ENCODE data around the gene NID1. TPM values are rescaled to one million over a fixed set of nuclear protein-coding genes. Genes with fewer than 3 reads are reported as not detected.

Gene NID1
- polyA plus RNA-seq, 1 donor (not counting 4 experiments of a cell fraction or from before 2014, with no cell fraction given) = 1.8 TPM

- no peak overlapping the region for H3K27ac ChIP-seq (ENCODE audit: control insufficient read depth, insufficient read depth, low read length)
- H3K9ac ChIP-seq (ENCODE audit: control insufficient read depth, extremely low read depth, insufficient read depth, low read length) = no peak overlapping the region
- no peaks in the 10 kb centered on the region for H3K79me2 ChIP-seq (ENCODE audit: control insufficient read depth, insufficient read depth, low read length)
- no peaks in the 10 kb centered on the region for H4K20me1 ChIP-seq (ENCODE audit: control insufficient read depth, extremely low read depth, insufficient read depth, low read length)
- H3K9me1 ChIP-seq (ENCODE audit: control insufficient read depth, extremely low read depth, insufficient read depth, low read length) = no peaks in the 10 kb centered on the region
- no peak for DNase-seq (ENCODE audit: low read depth, low spot score)
- H3K4me3 ChIP-seq (ENCODE audit: control insufficient read depth in 2 of 3, extremely low read depth in 1 of 3, insufficient read depth in 2 of 3, low read depth in 1 of 3, low read length in 3 of 3) = no peak overlapping the region
- no peaks in the 10 kb centered on the region for H3K9me3 ChIP-seq (ENCODE audit: control insufficient read depth, low read depth, low read length)
- dilution Hi-C loops (cut with MboI; ENCODE audit: extremely low pct_ligation_motif_present, low sequenced_read_pairs) = no loop called here
- H3K27me3 ChIP-seq (ENCODE audit: control insufficient read depth, extremely low read depth, insufficient read depth, low read length) = no peaks in the 10 kb centered on the region
- H3K36me3 ChIP-seq (ENCODE audit: control insufficient read depth in 2 of 2, extremely low read depth in 1 of 2, insufficient read depth in 2 of 2, low read length in 2 of 2) = no peaks in the 10 kb centered on the region
- H3K4me1 ChIP-seq (ENCODE audit: control insufficient read depth, extremely low read depth, insufficient read depth, low read length) = peaks cover 9% of the 10 kb centered on the region
- TF ChIP-seq CTCF (optimal IDR thresholded peaks at IDR 0.05 in 1 of 3, IDR thresholded peaks at IDR 0.05 in 1 of 3, conservative IDR thresholded peaks at IDR 0.05 in 1 of 3; ENCODE audit: extremely low read depth in 1 of 3, insufficient read depth in 2 of 3, low read length in 3 of 3) (no peak), EZH2 (IDR thresholded peaks at IDR 0.05; ENCODE audit: low read length) (no peak)
- FAIRE-seq = no peak
- no peak overlapping the region for H2AFZ ChIP-seq (ENCODE audit: control insufficient read depth, low read length)
- H3K4me2 ChIP-seq (ENCODE audit: control insufficient read depth, extremely low read depth, insufficient read depth, low read depth, low read length) = no peak overlapping the region
Measured at GRCh38 chr1:236107121-236107907, 42.4 kb upstream of the NID1 start.

GRCh38 chr1:236103646-236104218 lies 38.8 kb upstream of the NID1 start:
- no peaks in the 10 kb centered on the region for H3K79me2 ChIP-seq (ENCODE audit: control insufficient read depth, insufficient read depth, low read length)
- no peak overlapping the region for H3K4me2 ChIP-seq (ENCODE audit: control insufficient read depth, extremely low read depth, insufficient read depth, low read depth, low read length)
- H3K36me3 ChIP-seq (ENCODE audit: control insufficient read depth in 2 of 2, extremely low read depth in 1 of 2, insufficient read depth in 2 of 2, low read length in 2 of 2) = no peaks in the 10 kb centered on the region
- no peak overlapping the region for H3K27ac ChIP-seq (ENCODE audit: control insufficient read depth, insufficient read depth, low read length)
- DNase-seq (ENCODE audit: low read depth, low spot score) = no peak
- H2AFZ ChIP-seq (ENCODE audit: control insufficient read depth, low read length) = no peak overlapping the region
- H3K27me3 ChIP-seq (ENCODE audit: control insufficient read depth, extremely low read depth, insufficient read depth, low read length) = peaks cover 6% of the 10 kb centered on the region
- no peaks in the 10 kb centered on the region for H4K20me1 ChIP-seq (ENCODE audit: control insufficient read depth, extremely low read depth, insufficient read depth, low read length)
- H3K9ac ChIP-seq (ENCODE audit: control insufficient read depth, extremely low read depth, insufficient read depth, low read length) = no peak overlapping the region
- peak; percentile 61 for FAIRE-seq
- H3K4me1 ChIP-seq (ENCODE audit: control insufficient read depth, extremely low read depth, insufficient read depth, low read length) = peaks cover 9% of the 10 kb centered on the region
- H3K9me1 ChIP-seq (ENCODE audit: control insufficient read depth, extremely low read depth, insufficient read depth, low read length) = no peaks in the 10 kb centered on the region
- TF ChIP-seq CTCF (optimal IDR thresholded peaks at IDR 0.05 in 1 of 3, IDR thresholded peaks at IDR 0.05 in 1 of 3, conservative IDR thresholded peaks at IDR 0.05 in 1 of 3; ENCODE audit: extremely low read depth in 1 of 3, insufficient read depth in 2 of 3, low read length in 3 of 3) = peak; percentile 57 to 84 (median 72)
- no peak for TF ChIP-seq EZH2 (IDR thresholded peaks at IDR 0.05; ENCODE audit: low read length)
- no peaks in the 10 kb centered on the region for H3K9me3 ChIP-seq (ENCODE audit: control insufficient read depth, low read depth, low read length)
- no peak overlapping the region for H3K4me3 ChIP-seq (ENCODE audit: control insufficient read depth in 2 of 3, extremely low read depth in 1 of 3, insufficient read depth in 2 of 3, low read depth in 1 of 3, low read length in 3 of 3)
- dilution Hi-C loops (cut with MboI; ENCODE audit: extremely low pct_ligation_motif_present, low sequenced_read_pairs) = no loop called here

Measured in keratinocyte (primary cell).